DMS79 (cell line): ENCODE results near the gene NLRP13.
"Not testable (repeated sequence)": the region's sequence is repeated elsewhere in the genome, so short reads cannot be mapped to it uniquely, and the experiment has no call there.

ENCODE experiments used
- DNase-seq: peaks from one replicate; lab custom pipeline; 2025; lab: John Stamatoyannopoulos, UW

NLRP13 gene, protein sequence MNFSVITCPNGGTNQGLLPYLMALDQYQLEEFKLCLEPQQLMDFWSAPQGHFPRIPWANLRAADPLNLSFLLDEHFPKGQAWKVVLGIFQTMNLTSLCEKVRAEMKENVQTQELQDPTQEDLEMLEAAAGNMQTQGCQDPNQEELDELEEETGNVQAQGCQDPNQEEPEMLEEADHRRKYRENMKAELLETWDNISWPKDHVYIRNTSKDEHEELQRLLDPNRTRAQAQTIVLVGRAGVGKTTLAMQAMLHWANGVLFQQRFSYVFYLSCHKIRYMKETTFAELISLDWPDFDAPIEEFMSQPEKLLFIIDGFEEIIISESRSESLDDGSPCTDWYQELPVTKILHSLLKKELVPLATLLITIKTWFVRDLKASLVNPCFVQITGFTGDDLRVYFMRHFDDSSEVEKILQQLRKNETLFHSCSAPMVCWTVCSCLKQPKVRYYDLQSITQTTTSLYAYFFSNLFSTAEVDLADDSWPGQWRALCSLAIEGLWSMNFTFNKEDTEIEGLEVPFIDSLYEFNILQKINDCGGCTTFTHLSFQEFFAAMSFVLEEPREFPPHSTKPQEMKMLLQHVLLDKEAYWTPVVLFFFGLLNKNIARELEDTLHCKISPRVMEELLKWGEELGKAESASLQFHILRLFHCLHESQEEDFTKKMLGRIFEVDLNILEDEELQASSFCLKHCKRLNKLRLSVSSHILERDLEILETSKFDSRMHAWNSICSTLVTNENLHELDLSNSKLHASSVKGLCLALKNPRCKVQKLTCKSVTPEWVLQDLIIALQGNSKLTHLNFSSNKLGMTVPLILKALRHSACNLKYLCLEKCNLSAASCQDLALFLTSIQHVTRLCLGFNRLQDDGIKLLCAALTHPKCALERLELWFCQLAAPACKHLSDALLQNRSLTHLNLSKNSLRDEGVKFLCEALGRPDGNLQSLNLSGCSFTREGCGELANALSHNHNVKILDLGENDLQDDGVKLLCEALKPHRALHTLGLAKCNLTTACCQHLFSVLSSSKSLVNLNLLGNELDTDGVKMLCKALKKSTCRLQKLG

DNA sequence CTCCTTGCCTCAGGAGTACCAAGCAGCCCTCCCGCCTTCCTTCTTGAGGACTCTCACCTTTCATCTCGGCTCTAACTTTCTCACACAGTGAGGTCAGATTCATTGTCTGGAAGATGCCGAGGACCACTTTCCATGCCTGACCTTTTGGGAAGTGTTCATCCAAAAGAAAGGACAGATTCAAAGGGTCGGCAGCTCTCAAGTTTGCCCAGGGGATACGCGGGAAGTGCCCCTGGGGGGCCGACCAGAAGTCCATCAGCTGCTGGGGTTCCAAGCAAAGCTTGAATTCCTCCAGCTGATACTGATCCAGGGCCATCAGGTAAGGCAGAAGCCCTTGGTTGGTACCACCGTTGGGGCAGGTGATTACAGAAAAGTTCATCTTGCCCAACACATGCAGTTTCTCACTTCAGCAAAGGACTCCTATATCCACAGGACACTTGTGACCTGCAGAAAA lies at the start of gene NLRP13:
Gene NLRP13, minus strand, starts transcription at position 401 of the 451 bp plus-strand sequence. Its CDS starts 25 bp downstream, at position 376.
- no peak for DNase-seq

GRCh38 chr19:55980415-55980814 lies 48.3 kb upstream of the NLRP13 start:
- no peak for DNase-seq

DNA sequence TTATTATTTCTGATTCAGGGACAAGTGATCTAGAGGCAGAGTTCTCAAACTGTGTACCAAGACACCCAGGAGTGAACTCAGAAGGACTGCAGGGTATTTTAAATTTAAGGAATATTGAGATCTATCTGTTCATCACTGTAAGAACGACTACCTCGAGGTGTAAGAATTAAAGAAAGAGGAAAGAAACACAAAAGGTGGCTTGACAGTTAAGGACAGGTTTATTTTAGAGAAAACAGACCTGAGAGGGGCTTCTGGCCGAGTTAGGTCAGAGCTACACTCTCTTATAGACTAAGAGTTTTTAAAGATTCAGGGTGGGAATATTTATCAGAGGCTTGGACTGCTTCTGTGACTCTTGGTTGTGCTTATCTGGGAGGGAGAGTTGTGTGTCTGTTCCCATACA lies 41.8 kb upstream of the NLRP13 start:
- no peak for DNase-seq

GRCh38 chr19:55962186-55962585 lies 30.1 kb upstream of the NLRP13 start:
- DNase-seq: no peak

GRCh38 chr19:55959996-55960675 lies 28.0 kb upstream of the NLRP13 start:
- no peak for DNase-seq

DNA sequence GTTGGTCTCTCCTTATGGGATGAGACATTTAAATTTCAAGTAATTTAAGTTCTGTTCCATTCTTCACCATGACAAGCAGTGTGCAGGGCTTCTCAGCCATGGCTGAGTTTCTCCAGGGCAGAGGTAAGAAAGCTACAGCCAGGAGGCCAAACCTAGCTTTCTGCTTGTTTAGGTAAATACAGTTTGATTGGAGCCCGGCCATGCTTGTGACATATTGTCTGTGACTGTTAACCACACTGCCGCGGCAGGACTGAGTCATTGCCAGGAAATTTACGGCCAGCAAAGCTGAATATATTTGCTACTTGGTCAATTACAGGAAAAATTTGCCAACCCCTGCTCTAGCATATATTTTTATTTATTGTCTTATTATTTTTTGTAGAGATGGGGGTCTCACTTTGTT lies 26.2 kb upstream of the NLRP13 start:
- no peak for DNase-seq

- no peak for DNase-seq
Observed at GRCh38 chr19:55956431-55956830, 24.3 kb upstream of the NLRP13 start.

- DNase-seq: not testable (repeated sequence)
Observed at GRCh38 chr19:55950566-55950965, 18.4 kb upstream of the NLRP13 start.

DNA sequence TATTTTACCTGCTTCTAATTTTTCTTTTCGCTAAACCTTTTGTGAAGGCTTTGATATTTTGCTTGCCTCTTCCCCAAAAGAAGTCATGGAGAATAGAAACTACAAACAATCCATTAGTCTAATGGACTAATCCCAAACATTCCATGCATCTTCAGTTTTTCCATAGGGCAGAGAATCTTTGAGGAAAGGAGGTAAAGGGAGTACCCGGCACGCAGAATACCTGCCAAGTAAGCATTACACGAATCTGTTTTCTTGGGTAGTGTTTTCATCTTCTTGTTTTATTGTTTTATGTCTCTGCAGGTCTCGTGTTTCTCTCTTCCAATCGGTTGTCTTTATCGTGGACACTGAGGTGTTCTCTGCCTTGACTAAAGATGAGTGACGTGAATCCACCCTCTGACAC lies 15.4 kb upstream of the NLRP13 start, which contains the start of gene NLRP8:
Gene NLRP8, plus strand, starts transcription at position 301 of the 400 bp plus-strand sequence.
- DNase-seq: no peak

GRCh38 chr19:55940306-55940705 lies 8.2 kb upstream of the NLRP13 start:
- DNase-seq: no peak

DNA sequence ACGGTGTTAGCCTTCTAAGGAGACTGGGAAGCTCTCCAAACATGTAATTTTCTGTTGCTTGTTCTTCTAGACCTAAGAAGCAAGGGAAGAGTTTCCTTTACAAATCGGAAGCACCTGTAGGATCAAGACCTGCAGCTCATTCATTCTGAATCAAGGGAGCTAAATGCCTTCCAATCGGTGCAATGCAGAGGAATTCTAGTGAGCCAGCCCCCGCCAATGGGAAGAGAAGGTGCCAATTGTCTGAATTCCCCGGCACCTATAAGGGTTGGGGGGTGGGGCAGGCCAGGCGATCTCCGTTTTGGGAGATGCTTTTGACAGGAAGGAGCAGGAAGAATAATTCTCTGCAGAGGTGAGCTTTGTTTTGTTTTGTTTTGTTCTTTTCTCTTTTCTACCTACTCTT lies 7.1 kb upstream of the NLRP13 start:
- DNase-seq: no peak

DNA sequence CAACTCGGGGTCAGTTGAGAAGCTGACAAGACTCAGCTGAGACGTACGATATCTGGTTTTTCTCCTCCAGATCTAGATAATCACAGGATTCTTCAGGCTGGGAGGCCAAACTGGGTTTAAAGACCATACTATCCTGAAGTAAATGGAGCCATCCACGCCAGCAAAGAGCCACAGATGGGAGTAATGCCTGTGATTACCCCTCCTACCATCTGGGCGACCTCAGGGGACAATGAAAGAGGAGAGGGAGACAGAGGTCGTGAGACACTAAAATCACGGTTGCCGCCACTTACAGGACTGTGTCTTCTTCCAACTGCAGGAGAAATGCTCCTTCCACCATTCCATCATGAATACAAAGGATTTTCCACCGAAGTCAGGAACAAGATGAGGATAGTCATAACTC lies 3.1 kb upstream of the NLRP13 start:
- no peak for DNase-seq

DNA sequence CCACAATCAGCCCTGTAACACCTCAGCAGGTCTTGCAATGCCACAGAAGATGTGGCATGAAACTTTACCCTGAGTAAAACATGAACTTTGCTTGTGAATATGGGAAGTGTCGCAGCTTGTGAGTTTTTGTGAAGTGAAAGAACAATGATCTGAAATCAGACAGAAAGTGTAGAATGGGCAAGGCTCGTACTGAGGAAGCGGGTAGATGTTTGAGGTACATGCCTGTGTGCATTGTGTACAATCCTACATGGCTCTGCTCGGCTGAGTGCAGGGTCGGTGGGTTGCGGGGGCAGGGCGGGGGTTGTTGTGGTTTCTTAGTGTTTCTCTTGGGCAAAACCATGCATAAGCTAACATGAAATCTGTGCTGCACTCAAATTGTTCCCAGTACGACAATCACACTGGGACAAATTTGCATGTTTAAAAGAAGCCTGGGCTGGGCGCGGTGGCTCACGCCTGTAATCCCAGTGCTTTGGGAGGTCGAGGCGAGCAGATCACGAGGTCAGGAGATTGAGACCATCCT lies 1.1 kb downstream of the NLRP13 start:
- no peak for DNase-seq

DNA sequence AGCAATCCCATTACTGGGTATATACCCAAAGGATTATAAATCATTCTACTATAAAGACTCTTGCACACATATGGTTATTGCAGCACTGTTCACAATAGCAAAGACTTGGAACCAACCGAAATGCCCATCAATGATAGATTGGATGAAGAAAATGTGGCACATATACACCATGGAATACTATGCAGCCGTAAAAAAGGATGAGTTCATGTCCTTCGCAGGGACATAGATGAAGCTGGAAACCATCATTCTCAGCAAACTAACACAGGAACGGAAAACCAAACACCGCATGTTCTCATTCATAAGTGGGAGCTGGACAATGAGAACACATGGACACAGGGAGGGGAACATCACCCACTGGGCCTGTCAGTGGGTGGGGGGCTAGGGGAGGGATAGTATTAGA lies 2.9 kb downstream of the NLRP13 start:
- DNase-seq: not testable (repeated sequence)

DNA sequence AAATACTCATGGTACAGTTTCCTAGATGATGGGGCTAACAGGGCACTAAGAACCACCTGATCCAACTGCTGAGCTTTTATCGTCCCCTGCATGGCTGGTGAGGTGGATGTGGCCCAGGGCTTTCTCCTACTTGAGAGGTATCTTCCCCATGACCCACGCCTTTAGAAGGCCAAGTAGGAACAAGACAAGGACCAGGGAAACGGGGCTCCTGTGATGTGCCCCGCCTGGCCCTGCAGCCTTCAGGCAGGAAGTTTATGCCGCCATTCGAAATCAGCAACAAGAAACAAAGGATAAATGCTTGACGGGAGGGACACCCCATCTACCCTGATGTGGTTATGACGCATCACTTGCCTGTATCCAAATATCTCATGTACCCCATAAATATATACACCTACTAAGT lies 4.1 kb downstream of the NLRP13 start:
- DNase-seq: no peak

DNA sequence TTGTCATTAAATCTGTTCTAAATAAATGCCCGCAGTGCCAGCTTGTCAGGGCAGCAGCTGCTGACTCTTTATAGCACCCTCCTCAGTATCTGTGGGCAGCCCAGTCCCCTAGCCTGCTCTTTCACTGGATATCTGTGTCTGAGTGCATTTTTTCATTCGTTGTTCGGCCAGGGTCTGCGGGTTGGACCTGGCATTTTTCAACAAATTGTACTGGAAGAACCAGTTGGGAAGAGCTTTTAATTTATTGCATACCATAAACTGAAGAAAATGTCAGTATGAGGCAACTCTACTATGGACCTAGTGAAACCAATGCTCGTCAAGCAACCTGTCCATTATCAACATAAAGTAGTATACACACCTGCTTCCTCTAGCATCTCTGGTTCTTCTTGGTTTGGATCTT lies 8.6 kb downstream of the NLRP13 start:
- DNase-seq: no peak

- no peak for DNase-seq
Observed at GRCh38 chr19:55913643-55914268, 18.4 kb downstream of the NLRP13 start.

GRCh38 chr19:55912916-55913315 lies 19.2 kb downstream of the NLRP13 start:
- DNase-seq: no peak

GRCh38 chr19:55909801-55910200 lies 22.3 kb downstream of the NLRP13 start:
- DNase-seq: no peak

DNA sequence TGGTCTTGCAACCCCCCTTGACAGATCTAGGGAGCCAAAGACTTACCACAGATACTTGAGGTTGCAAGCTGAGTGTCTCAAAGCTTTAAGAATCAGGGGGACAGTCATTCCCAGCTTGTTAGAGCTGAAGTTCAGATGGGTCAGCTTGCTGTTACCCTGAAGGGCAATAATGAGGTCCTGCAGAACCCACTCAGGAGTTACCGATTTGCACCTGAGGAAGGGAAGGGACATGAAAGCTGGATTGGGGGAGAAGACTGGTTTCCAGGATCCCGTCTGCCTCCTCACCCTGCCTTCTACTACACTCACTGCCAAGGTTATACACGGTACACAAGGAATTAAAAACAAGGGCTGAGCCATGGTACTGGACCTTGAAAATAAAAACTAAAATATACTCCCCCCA lies 24.4 kb downstream of the NLRP13 start:
- DNase-seq: no peak

GRCh38 chr19:55907286-55907685 lies 24.9 kb downstream of the NLRP13 start:
- DNase-seq: no peak
